GM18868 (cell line): Measurements from ENCODE around the gene ZNF679.
"Not testable (repeated sequence)": the region's sequence is repeated elsewhere in the genome, so short reads cannot be mapped to it uniquely, and the experiment has no call there.

ENCODE experiments used
- ATAC-seq: cut with Tn5 transposase; IDR thresholded peaks from one replicate; pipeline ENCODE4 v1.9.1; 2021; ENCODE audit warnings: mild to moderate bottlenecking, moderate library complexity; ENCODE audit not compliant: unreplicated experiment

Gene ZNF679

DNA sequence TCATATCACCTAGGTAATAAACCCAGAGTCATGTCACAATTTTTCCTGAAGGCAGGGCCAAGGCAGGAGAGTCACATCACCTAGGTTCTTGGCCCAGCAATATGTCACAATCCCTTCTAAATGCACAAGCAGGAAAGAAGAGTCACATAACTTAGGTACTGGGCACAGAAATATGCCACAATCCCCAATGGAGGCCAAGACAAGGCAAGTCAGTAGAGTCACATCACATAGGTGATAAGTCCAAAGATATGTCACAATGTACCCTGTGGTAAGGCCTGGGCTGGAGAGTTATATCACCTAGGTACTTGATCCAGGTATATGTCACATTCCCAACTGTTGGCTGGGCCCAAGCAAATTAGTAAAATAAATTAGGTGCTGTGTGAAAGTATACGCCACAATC, at the start of gene ZNF679:
Gene ZNF679, plus strand, starts transcription at position 301 of the 400 bp plus-strand sequence. CDS start 20,644 bp downstream, outside the sequence.
- ATAC-seq = not testable (repeated sequence)

- ATAC-seq = no peak
Measured at GRCh38 chr7:64180989-64181388, 47.3 kb upstream of the ZNF679 start.

- no peak for ATAC-seq
Measured at GRCh38 chr7:64181586-64181985, 46.7 kb upstream of the ZNF679 start.

- ATAC-seq = no peak
Measured at GRCh38 chr7:64182036-64182790, 46.1 kb upstream of the ZNF679 start.

DNA sequence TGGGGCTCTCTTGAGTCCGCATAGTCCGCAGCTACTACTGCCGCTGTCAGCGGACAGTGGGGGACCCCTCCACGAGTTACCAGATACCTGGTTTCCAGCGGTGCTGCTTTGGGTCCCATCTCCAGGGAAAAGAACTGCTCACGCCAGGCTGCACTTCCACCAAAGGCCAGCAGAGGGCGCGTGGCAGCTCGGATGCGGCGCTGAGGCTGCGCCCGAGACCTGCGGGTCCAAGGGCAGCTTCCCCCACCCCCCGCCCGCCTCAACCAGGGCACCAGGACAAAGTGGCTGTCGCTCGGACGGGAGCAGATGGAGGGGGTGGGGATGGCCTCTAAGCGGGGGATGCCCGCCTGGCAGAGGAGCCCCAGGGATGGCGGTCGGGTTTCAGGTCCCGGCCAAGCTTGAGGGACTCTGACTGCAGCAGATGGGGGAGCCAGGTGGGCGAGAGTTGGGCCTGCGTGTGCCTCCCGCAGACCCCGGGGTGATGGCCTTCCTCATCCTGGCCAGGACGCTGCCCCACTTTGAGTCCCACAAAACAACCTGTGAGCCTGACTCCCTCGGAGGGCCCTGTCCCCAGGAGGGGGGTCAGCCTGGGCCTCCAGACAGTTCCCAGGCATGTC, 45.0 kb upstream of the ZNF679 start:
- ATAC-seq = no peak

GRCh38 chr7:64183827-64184372, 44.4 kb upstream of the ZNF679 start:
- no peak for ATAC-seq

DNA sequence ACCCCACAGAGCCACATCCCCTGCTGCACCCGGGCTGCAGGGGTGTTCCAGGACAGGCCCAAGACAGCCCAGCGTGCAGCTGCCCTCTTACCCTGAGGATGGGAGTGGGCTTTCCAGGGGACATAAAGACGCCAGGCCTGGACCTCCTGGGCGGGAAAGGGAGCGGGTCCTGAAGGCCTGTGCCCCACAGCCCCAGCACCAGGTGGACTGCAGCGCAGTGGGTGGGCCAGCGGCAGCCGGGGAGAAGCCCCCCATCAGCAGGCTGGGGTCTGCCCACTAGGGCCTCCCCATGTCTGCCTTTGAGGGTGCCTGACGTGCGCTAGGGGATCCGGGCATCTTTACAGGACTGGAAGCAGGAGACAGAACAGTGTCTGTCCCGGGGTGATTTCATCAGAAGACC, 43.9 kb upstream of the ZNF679 start:
- no peak for ATAC-seq

DNA sequence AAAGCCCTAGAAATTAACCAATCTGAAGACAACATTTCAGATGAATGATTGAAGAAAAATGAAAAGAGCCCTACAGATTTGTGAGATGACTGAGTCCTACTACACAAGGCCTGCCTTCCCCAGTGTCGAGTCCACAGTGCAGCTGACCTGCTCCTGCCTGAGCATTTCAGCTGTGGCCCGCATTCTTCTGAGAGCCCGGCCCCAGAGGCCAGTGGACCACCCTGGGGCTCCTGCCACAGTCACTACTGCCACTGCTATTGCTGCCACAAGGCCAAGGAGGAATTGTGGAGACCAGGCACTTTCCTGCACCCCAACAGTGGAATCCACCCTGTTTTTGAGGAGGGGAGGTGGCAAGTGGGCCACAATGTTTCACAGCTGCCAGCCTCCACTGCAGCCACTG, 40.9 kb upstream of the ZNF679 start:
- ATAC-seq = no peak

- ATAC-seq = no peak
Measured at GRCh38 chr7:64192148-64192704, 36.0 kb upstream of the ZNF679 start.

- no peak for ATAC-seq
Measured at GRCh38 chr7:64192775-64193174, 35.5 kb upstream of the ZNF679 start.

- ATAC-seq = no peak
Measured at GRCh38 chr7:64206903-64207302, 21.4 kb upstream of the ZNF679 start, which contains the start of gene ZNF735. Gene ZNF735, plus strand, starts transcription at chr7:64207203. Its CDS starts 0 bp downstream, at chr7:64207203.

DNA sequence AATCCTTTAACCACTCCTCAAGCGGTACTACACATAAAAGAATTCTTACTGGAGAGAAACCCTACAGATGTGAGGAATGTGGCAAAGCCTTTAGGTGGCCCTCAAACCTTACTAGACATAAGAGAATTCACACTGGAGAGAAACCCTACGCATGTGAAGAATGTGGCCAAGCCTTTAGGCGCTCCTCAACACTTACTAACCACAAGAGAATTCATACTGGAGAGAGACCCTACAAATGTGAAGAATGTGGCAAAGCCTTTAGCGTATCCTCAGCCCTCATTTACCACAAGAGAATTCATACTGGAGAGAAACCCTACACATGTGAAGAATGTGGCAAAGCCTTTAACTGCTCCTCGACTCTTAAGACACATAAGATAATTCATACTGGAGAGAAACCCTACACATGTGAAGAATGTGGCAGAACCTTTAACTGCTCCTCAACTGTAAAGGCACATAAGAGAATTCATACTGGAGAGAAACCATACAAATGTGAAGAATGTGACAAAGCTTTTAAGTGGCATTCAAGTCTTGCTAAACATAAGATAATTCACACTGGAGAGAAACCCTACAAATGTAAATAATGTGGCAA, 8.5 kb upstream of the ZNF679 start:
- ATAC-seq = not testable (repeated sequence)

GRCh38 chr7:64223366-64223765, 4.9 kb upstream of the ZNF679 start:
- ATAC-seq = no peak

DNA sequence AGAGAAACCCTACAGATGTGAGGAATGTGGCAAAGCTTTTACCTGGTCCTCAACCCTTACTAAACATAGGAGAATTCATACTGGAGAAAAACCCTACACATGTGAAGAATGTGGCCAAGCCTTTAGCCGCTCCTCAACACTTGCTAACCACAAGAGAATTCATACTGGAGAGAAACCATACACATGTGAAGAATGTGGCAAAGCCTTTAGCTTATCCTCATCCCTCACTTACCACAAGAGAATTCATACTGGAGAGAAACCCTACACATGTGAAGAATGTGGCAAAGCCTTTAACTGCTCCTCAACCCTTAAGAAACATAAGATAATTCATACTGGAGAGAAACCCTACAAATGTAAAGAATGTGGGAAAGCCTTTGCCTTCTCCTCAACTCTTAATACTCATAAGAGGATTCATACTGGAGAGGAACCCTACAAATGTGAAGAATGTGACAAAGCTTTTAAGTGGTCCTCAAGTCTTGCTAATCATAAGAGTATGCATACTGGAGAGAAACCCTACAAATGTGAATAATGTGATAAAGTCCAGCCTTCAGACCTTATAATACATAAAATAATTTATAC, 38.2 kb downstream of the ZNF679 start:
- no peak for ATAC-seq

- peak; percentile 75 for ATAC-seq
Measured at GRCh38 chr7:64277630-64278029, 49.4 kb downstream of the ZNF679 start.

DNA sequence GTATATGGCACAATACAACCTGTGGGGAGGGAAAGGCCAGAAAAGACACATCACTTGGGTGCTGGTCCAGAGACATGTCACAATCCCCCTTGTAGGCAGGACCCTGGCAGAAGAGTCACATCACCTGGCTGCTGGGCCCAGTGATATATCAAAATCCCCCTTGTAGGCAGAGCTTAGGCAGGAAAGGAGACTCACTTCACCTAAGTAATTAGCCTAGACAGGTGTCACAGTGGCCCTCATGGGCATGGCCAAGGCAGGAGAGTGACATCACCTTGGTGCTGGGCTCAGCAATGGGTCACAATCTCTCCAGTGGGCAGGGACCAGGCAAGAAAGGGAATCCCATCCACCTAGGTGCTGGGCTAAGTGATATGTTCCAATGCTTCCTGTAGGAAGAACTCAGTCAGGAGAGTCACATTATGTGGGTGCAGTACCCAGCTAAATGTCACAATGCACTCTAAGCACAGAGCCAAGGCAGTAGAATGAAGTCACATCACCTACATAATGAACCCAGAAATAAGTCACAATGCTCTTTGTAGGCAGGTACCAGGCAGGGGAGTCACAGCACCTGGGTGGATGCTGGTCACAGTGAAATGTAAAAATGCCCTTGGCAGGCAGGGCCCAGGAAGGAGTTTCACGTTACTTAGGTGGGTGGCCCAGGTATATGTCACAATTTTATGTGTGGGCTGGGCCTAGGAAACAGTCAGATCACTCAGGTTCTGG, 66.6 kb downstream of the ZNF679 start:
- ATAC-seq = no peak

DNA sequence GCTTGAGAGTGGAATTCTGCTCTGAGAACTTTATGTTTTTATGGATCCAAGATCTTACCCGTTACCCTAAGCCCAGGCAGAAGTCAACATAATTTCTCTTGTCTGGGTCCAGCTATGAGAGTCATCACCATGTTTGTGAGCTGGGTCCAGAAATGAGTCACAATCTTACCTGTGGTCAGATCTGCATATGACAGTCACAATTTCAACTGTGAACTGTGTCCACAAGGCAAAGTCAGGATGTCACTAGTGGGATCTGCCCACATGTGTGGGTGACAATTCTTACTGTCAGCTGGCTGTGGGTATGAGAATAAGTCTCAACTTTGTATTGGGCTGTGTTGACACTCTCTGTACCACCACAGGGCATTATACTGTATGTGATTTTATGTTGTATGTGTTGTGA, 69.1 kb downstream of the ZNF679 start:
- ATAC-seq = peak; percentile 60

DNA sequence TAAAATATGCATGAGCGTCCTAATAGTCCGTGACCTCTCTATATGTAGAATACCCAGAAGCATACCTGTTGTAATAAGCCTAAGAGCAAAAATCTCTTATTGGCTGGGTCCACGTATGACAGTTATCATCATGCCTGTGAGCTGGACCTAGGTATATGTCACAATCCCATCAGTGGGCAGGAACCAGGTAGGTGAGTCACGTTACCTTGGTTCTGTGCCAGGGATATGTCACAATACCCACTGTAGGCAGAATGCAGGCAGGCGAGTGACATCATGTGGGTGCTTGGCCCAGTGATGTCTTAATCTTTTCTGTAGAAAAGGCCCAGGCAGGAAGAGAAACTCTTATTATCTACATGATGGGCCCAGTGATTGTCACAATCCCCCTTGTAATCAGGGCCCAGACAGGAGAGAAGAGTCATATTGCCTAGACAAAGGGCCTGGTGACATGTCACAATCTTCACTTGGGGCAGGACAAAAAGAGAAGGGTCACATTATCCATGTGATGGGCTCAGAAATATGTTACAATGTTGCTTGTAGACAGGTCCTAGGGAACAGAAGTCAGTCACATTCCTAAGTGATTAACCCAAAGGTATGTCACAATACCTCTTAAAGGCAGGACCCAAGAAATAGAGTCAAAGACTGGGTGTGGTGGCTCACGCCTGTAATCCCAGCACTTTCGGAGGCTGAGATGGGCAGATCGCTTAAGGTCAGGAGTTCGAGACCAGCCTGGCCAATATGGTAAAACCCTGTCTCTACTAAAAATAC, 72.5 kb downstream of the ZNF679 start:
- ATAC-seq = no peak

GRCh38 chr7:64307254-64308015, 79.2 kb downstream of the ZNF679 start:
- peak; percentile 97 for ATAC-seq
